ENCODE results near the gene REC8. TPM values are rescaled to one million over a fixed set of nuclear protein-coding genes. Genes with fewer than 3 reads are reported as not detected.

The REC8 gene
- total RNA-seq, 1 donor from 2014 or later = 9.6 TPM

GRCh38 chr14:24184104-24184970 lies 12.5 kb downstream of the REC8 start:
- H3K4me3 ChIP-seq = no peak overlapping the region
- TF ChIP-seq, protein P1, sequence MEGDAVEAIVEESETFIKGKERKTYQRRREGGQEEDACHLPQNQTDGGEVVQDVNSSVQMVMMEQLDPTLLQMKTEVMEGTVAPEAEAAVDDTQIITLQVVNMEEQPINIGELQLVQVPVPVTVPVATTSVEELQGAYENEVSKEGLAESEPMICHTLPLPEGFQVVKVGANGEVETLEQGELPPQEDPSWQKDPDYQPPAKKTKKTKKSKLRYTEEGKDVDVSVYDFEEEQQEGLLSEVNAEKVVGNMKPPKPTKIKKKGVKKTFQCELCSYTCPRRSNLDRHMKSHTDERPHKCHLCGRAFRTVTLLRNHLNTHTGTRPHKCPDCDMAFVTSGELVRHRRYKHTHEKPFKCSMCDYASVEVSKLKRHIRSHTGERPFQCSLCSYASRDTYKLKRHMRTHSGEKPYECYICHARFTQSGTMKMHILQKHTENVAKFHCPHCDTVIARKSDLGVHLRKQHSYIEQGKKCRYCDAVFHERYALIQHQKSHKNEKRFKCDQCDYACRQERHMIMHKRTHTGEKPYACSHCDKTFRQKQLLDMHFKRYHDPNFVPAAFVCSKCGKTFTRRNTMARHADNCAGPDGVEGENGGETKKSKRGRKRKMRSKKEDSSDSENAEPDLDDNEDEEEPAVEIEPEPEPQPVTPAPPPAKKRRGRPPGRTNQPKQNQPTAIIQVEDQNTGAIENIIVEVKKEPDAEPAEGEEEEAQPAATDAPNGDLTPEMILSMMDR (IDR thresholded peaks at IDR 0.05) = no peak
- H3K4me1 ChIP-seq = peaks cover 0 to 15% of the 10 kb centered on the region in 2 donors
- peaks cover 31 to 63% of the 10 kb centered on the region in 2 donors for H3K36me3 ChIP-seq
- intact Hi-C loops (cut with DNase I) = no loop called here
- no peak for DNase-seq (ENCODE audit: low spot score in 2 of 2)
- H3K27me3 ChIP-seq = no peaks in the 10 kb centered on the region
- H3K9me3 ChIP-seq = no peaks in the 10 kb centered on the region
- H3K27ac ChIP-seq = no peak overlapping the region

DNA sequence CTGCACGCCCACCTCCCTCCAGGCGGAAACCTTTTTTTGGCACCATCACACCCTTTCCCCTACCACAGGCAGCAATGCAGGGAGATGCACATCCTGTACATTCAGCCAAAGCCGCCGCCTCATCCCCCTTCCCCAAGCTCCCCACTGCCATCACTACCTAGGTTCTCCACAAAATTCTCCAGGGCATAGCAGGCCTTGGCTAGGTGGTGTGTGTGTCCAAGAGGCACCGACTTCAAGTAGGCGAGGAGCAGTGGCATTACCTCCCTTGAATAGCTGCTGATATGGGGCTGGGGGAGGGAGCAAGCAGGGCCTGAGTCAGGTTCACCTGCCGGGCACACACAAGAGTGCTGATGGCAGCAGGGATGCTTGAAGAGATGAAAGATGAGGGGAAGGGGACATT lies 13.1 kb downstream of the REC8 start:
- intact Hi-C loops (cut with DNase I) = no loop called here
- H3K9me3 ChIP-seq = no peaks in the 10 kb centered on the region
- no peak for DNase-seq (ENCODE audit: low spot score in 2 of 2)
- no peaks in the 10 kb centered on the region for H3K27me3 ChIP-seq
- H3K4me3 ChIP-seq = no peak overlapping the region
- TF ChIP-seq, protein P1 (IDR thresholded peaks at IDR 0.05) = no peak
- no peak overlapping the region for H3K27ac ChIP-seq
- H3K36me3 ChIP-seq = peaks cover 29 to 58% of the 10 kb centered on the region in 2 donors
- H3K4me1 ChIP-seq = peaks cover 0 to 19% of the 10 kb centered on the region in 2 donors

- H3K4me3 ChIP-seq = no peak overlapping the region
- intact Hi-C loops (cut with DNase I) = no loop called here
- TF ChIP-seq, protein P1 (IDR thresholded peaks at IDR 0.05) = no peak
- no peaks in the 10 kb centered on the region for H3K9me3 ChIP-seq
- no peak overlapping the region for H3K27ac ChIP-seq
- peaks cover 0 to 19% of the 10 kb centered on the region in 2 donors for H3K4me1 ChIP-seq
- H3K36me3 ChIP-seq = peaks cover 29 to 54% of the 10 kb centered on the region in 2 donors
- no peak for DNase-seq (ENCODE audit: low spot score in 2 of 2)
- no peaks in the 10 kb centered on the region for H3K27me3 ChIP-seq
These were observed 13.9 kb downstream of the REC8 start for GRCh38 chr14:24185741-24186140.

DNA sequence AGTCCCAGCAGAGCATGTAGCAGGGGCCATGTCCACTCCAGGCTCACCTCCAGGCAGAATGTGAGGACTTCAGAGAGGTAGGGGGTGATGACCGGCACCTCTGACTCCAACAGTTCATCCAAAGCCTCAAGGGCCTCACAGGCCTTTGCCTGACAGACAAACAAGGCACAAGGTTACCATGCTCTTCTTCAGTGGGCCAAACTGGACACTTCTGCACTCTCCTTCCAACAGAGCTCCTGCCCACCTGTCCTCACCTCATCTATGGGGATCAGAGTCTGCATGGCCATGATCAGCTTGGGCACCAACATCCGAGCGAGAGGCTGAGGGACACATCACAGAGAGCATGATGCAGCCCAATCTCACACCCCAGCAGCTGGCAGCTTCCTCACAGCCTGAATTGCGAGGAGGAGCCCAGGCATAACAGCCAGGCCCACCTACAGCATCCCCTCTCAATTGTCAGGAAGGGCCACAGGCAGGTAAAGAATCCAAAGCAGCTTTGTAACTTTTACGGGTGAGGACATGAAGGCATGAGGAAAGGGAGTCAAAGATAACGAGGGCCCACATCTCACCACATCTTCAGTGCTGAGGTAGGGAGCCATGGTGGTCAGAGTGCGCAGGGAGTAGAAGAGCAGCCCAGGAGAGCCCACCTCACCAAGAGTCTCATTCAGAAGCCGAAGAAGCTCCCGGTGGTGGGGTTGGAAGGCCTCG lies 15.1 kb downstream of the REC8 start:
- Histone ChIP-seq H3K4me3 (no peak overlapping the region), H3K9me3 (no peaks in the 10 kb centered on the region), H3K27me3 (no peaks in the 10 kb centered on the region), H3K4me1 (peaks cover 0 to 19% of the 10 kb centered on the region in 2 donors), H3K27ac (no peak overlapping the region), H3K36me3 (peaks cover 31 to 49% of the 10 kb centered on the region in 2 donors)
- no peak for DNase-seq (ENCODE audit: low spot score in 2 of 2)
- intact Hi-C loops (cut with DNase I) = no loop called here
- TF ChIP-seq, protein P1 (IDR thresholded peaks at IDR 0.05) = no peak

DNA sequence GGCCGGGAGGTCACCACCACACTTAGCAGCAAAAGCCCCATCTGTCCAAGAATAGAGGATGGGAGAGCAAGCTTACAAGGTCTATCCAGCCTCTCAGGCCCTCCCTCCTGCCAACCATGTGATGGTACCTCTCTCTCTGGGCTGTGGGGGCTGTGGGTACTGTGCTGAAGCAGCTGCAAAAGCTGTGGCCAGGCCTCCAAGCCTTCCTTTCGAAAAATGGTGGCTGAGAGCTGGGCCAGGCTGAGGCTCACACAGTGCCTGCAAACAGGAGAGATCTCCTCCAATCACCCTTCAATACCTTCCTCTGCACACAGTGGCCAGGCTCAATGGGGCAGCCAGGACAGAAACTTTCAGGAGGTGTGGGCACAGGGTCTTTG lies 15.6 kb downstream of the REC8 start:
- TF ChIP-seq, protein P1 (IDR thresholded peaks at IDR 0.05) = no peak
- H3K27me3 ChIP-seq = no peaks in the 10 kb centered on the region
- intact Hi-C loops (cut with DNase I) = no loop called here
- peak overlapping the region in 1 of 2 donors; percentile 83 for H3K4me3 ChIP-seq
- H3K9me3 ChIP-seq = no peaks in the 10 kb centered on the region
- DNase-seq (ENCODE audit: low spot score in 2 of 2) = no peak
- H3K4me1 ChIP-seq = peaks cover 0 to 19% of the 10 kb centered on the region in 2 donors
- no peak overlapping the region for H3K27ac ChIP-seq
- peaks cover 33 to 48% of the 10 kb centered on the region in 2 donors for H3K36me3 ChIP-seq
